HCT116 (cell line): ENCODE results near the gene MEIS2. TPM values are rescaled to one million over a fixed set of nuclear protein-coding genes. Genes with fewer than 3 reads are reported as not detected.

Experiments
- ATAC-seq: fragments of 200-7000 bp; cut with Tn5 transposase; 2 replicates; pipeline ENCODE4 v1.9.1; 2020; ENCODE audit warnings: mild to moderate bottlenecking, moderate library complexity
- BruUV-seq: library from RNA; stranded (reverse); fragments of 400-500 nt; replicated peaks from 2 replicates; lab custom pipeline; 2021; lab: Mats Ljungman, UMichigan
- CTCF ChIA-PET: fragments of 300-600 bp; sonication (Branson Sonifier 250); formaldehyde crosslinking; loops from one replicate; lab custom pipeline; 2021; ENCODE audit warnings: antibody characterized with exemption; lab: Charles Lee
- POLR2A ChIA-PET: fragments of 300-600, 350-600 bp; sonication (Branson Sonifier 250); formaldehyde crosslinking; loops from one replicate; lab custom pipeline; 2021; ENCODE audit warnings: antibody characterized with exemption; lab: Charles Lee
- RAD21 ChIA-PET, 2 experiments: fragments of 300-600 bp; sonication (Branson Sonifier 250); formaldehyde crosslinking; loops; one replicate each; lab custom pipeline; 2023; ENCODE audit warnings: low total read pairs in 2 of 2; ENCODE audit not compliant: uncharacterized antibody in 2 of 2, unreplicated experiment in 2 of 2, low non-redundant PET in 1 of 2; lab: Charles Lee
- DNase-seq: peaks from one replicate; pipeline ENCODE4 v3.0.0-alpha.2; 2010; ENCODE audit warnings: low read depth, low spot score
- H2AFZ ChIP-seq: fragments of 200-600 bp; shearing (Covaris generic), sonication (generic); 2 replicates; pipeline ENCODE4 v1.6.1; 2017; ENCODE audit warnings: low read depth, mixed run types, mixed read lengths, antibody characterized with exemption, low read length; ENCODE audit not compliant: poor library complexity, severe bottlenecking
- H3K27ac ChIP-seq: 2 replicates; pipeline ENCODE4 v1.5.1; 2012; ENCODE audit warnings: low read depth, low read length
- H3K27me3 ChIP-seq: fragments of 200-600 bp; sonication (generic); 2 replicates; pipeline ENCODE4 v1.6.1; 2016; ENCODE audit warnings: mixed run types, low read length, mixed read lengths; ENCODE audit not compliant: insufficient read depth
- H3K36me3 ChIP-seq, 2 experiments: fragments of 200-500 bp in 1 of 2; fragments of 200-600 bp in 1 of 2; sonication (Bioruptor generic) in 1 of 2; sonication (generic) in 1 of 2; 2 replicates each; pipeline versions ENCODE4 v1.5.1 to v1.6.1; 2014 to 2016; ENCODE audit warnings: low read length in 2 of 2, inconsistent platforms in 1 of 2, mixed read lengths in 1 of 2, mixed run types in 1 of 2; ENCODE audit not compliant: insufficient read depth in 2 of 2, control insufficient read depth in 1 of 2
- H3K4me1 ChIP-seq, 2 experiments: fragments of 200-600 bp in 1 of 2; sonication (generic) in 1 of 2; 2 replicates each; pipeline versions ENCODE4 v1.5.1 to v1.6.1; 2012 to 2017; ENCODE audit warnings: low read length in 2 of 2, inconsistent platforms in 1 of 2, mild to moderate bottlenecking in 1 of 2, mixed read lengths in 1 of 2, mixed run types in 1 of 2, moderate library complexity in 1 of 2; ENCODE audit not compliant: insufficient read depth in 2 of 2, control insufficient read depth in 1 of 2
- H3K4me2 ChIP-seq: fragments of 200-600 bp; sonication (generic); 2 replicates; pipeline ENCODE4 v1.6.1; 2017; ENCODE audit warnings: mixed run types, low read length, mixed read lengths
- H3K4me3 ChIP-seq, 2 experiments: fragments of 200-600 bp in 1 of 2; sonication (generic) in 1 of 2; replicated peaks in 1 of 2; 2 replicates each; pipeline ENCODE4 v1.5.1; 2011 to 2016; ENCODE audit warnings: low read length in 2 of 2, control low read depth in 1 of 2, low read depth in 1 of 2, mild to moderate bottlenecking in 1 of 2, mixed read lengths in 1 of 2, mixed run types in 1 of 2
- H3K79me2 ChIP-seq: fragments of 200-600 bp; sonication (generic); 2 replicates; pipeline ENCODE4 v1.6.1; 2017; ENCODE audit warnings: mild to moderate bottlenecking, mixed run types, low read length, moderate library complexity, mixed read lengths; ENCODE audit not compliant: insufficient read depth
- H3K9ac ChIP-seq: fragments of 200-600 bp; sonication (generic); 2 replicates; pipeline ENCODE4 v1.6.1; 2016; ENCODE audit warnings: low read length, mixed read lengths
- H3K9me2 ChIP-seq: fragments of 200-600 bp; sonication (generic), shearing (Covaris generic); 2 replicates; pipeline ENCODE4 v1.6.1; 2017; ENCODE audit warnings: mixed run types, mild to moderate bottlenecking, moderate library complexity; ENCODE audit not compliant: insufficient read depth
- H3K9me3 ChIP-seq, 2 experiments: fragments of 200-500 bp in 1 of 2; fragments of 200-600 bp in 1 of 2; sonication (Bioruptor generic) in 1 of 2; sonication (generic) in 1 of 2; 2 replicates each; pipeline ENCODE4 v1.6.1; 2014 to 2017; ENCODE audit warnings: low read length in 2 of 2, mixed read lengths in 2 of 2, inconsistent platforms in 1 of 2, low read depth in 1 of 2, mild to moderate bottlenecking in 1 of 2, mixed run types in 1 of 2, moderate library complexity in 1 of 2; ENCODE audit not compliant: control insufficient read depth in 1 of 2, insufficient read depth in 1 of 2
- H4K20me1 ChIP-seq: fragments of 200-600 bp; sonication (generic), shearing (Covaris generic); 2 replicates; pipeline ENCODE4 v1.6.1; 2017; ENCODE audit warnings: mixed run types, mild to moderate bottlenecking, moderate library complexity; ENCODE audit not compliant: insufficient read depth
- CEBPB ChIP-seq: IDR thresholded peaks from 2 replicates; pipeline ENCODE4 v1.6.1; 2012; ENCODE audit warnings: low read depth
- EGR1 ChIP-seq: IDR thresholded peaks from 2 replicates; pipeline ENCODE4 v1.6.1; 2012; ENCODE audit warnings: low read depth
- ELF1 ChIP-seq: IDR thresholded peaks from 2 replicates; pipeline ENCODE4 v1.6.1; 2012; ENCODE audit warnings: low read depth, borderline replicate concordance
- EZH2 ChIP-seq: fragments of 200-600 bp; sonication (generic); IDR thresholded peaks from 2 replicates; pipeline ENCODE4 v1.6.1; 2017; ENCODE audit warnings: antibody characterized with exemption, mixed run types
- EZH2phosphoT487 ChIP-seq: fragments of 200-600 bp; IDR thresholded peaks from 2 replicates; pipeline ENCODE4 v1.6.1; 2018; ENCODE audit warnings: antibody characterized with exemption, borderline replicate concordance
- FOSL1 ChIP-seq: IDR thresholded peaks from 2 replicates; pipeline ENCODE4 v1.6.1; 2012; ENCODE audit warnings: low read depth
- POLR2A ChIP-seq: IDR thresholded peaks from 2 replicates; pipeline ENCODE4 v1.7.0; 2011; ENCODE audit warnings: borderline replicate concordance; ENCODE audit not compliant: insufficient read depth, insufficient read length; ENCODE audit errors: extremely low read depth
- POLR2AphosphoS5 ChIP-seq: IDR thresholded peaks from 2 replicates; pipeline ENCODE4 v1.6.1; 2011; ENCODE audit warnings: mild to moderate bottlenecking, low read depth, low read length, moderate library complexity
- RAD21 ChIP-seq: IDR thresholded peaks from 2 replicates; pipeline ENCODE4 v1.6.1; 2012; ENCODE audit warnings: low read depth, mild to moderate bottlenecking
- REST ChIP-seq: IDR thresholded peaks from 2 replicates; pipeline ENCODE4 v1.6.1; 2012; ENCODE audit warnings: low read depth
- SIN3A ChIP-seq: IDR thresholded peaks from 2 replicates; pipeline ENCODE4 v1.6.1; 2012; ENCODE audit warnings: low read depth
- SP1 ChIP-seq: IDR thresholded peaks from 2 replicates; pipeline ENCODE4 v1.6.1; 2012; ENCODE audit warnings: low read depth
- intact Hi-C: fragments of 100-400 bp; cut with micrococcal nuclease; formaldehyde crosslinking; loops from 2 replicates; pipeline ENCODE4 v1.10.0; 2022
- total RNA-seq: library from RNA; stranded (reverse); gene quantifications from one replicate; pipeline ENCODE4 v1.2.1, GENCODE V29; 2021; ENCODE audit not compliant: unreplicated experiment
- TF ChIP-seq, protein P1 (sequence below): IDR thresholded peaks from 2 replicates; pipeline ENCODE4 v1.6.1; 2012
- TF ChIP-seq, protein P2 (sequence below): IDR thresholded peaks from 2 replicates; pipeline ENCODE4 v1.6.1; 2011; ENCODE audit warnings: mild to moderate bottlenecking, low read length, moderate library complexity; ENCODE audit not compliant: insufficient replicate concordance; ENCODE audit errors: extremely low read depth

Gene MEIS2
- total RNA-seq, 1 experiment from 2014 or later = 11.5 TPM

DNA sequence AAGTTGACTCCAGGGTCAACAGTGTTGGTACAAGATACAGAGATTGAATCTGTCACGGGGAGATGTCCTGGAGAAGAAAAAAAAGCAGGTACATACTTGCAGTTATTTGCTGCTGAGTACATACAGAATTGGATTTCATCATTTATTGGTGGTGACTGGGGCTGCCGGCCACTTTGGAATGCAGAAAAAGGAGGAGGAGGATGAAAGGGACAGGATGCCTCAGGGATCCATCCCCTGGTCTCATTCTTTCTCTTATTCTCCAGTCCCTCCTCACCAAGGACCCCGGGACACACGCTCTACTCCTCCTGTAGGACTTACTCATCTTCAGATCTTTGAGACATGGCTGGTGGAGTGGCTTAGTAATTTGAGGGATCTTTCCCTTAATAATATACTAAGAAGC is 30.0 kb upstream of the MEIS2 start:
- no peak overlapping the region for H2AFZ ChIP-seq
- DNase-seq (no peak), ATAC-seq (no peak)
- no peak overlapping the region for H3K9ac ChIP-seq
- no peak overlapping the region for H3K4me2 ChIP-seq
- intact Hi-C loops = loop anchor here (10.0 kb wide), 1 partner anchor 1376 kb away; no protein-coding TSS in a partner anchor
- TF ChIP-seq EZH2 = no peak
- TF ChIP-seq SIN3A = no peak
- TF ChIP-seq REST = no peak
- H4K20me1 ChIP-seq = no peaks in the 10 kb centered on the region
- H3K4me1 ChIP-seq = no peaks in the 10 kb centered on the region
- H3K9me2 ChIP-seq = no peaks in the 10 kb centered on the region
- ChIA-PET RAD21 (no interaction called here), CTCF (no interaction called here), POLR2A (no interaction called here)
- BruUV-seq = no TSS peak
- H3K36me3 ChIP-seq = no peaks in the 10 kb centered on the region
- no peak overlapping the region for H3K4me3 ChIP-seq
- H3K27ac ChIP-seq = no peak overlapping the region
- no peaks in the 10 kb centered on the region for H3K27me3 ChIP-seq
- H3K9me3 ChIP-seq = no peaks in the 10 kb centered on the region
- no peaks in the 10 kb centered on the region for H3K79me2 ChIP-seq

- ATAC-seq = no peak
- POLR2A ChIA-PET = no interaction called here
- TF ChIP-seq RAD21 = no peak
- TF ChIP-seq EZH2 = no peak
- TF ChIP-seq, protein P1, sequence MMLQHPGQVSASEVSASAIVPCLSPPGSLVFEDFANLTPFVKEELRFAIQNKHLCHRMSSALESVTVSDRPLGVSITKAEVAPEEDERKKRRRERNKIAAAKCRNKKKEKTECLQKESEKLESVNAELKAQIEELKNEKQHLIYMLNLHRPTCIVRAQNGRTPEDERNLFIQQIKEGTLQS = no peak
- no peak for TF ChIP-seq POLR2AphosphoS5
- no peak for TF ChIP-seq SP1
- no peak for TF ChIP-seq POLR2A
- TF ChIP-seq EZH2phosphoT487 = no peak
- TF ChIP-seq, protein P2, sequence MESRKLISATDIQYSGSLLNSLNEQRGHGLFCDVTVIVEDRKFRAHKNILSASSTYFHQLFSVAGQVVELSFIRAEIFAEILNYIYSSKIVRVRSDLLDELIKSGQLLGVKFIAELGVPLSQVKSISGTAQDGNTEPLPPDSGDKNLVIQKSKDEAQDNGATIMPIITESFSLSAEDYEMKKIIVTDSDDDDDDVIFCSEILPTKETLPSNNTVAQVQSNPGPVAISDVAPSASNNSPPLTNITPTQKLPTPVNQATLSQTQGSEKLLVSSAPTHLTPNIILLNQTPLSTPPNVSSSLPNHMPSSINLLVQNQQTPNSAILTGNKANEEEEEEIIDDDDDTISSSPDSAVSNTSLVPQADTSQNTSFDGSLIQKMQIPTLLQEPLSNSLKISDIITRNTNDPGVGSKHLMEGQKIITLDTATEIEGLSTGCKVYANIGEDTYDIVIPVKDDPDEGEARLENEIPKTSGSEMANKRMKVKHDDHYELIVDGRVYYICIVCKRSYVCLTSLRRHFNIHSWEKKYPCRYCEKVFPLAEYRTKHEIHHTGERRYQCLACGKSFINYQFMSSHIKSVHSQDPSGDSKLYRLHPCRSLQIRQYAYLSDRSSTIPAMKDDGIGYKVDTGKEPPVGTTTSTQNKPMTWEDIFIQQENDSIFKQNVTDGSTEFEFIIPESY = no peak
- TF ChIP-seq FOSL1 = no peak
- TF ChIP-seq EGR1 = no peak
- TF ChIP-seq CEBPB = no peak
- no peak for TF ChIP-seq ELF1
These were observed 24.8 kb upstream of the MEIS2 start for GRCh38 chr15:37125143-37125542.

More at GRCh38 chr15:37125143-37125542, 24.8 kb upstream of the MEIS2 start:
- Histone ChIP-seq H4K20me1 (no peaks in the 10 kb centered on the region), H3K9me2 (no peaks in the 10 kb centered on the region), H2AFZ (no peak overlapping the region), H3K4me2 (no peak overlapping the region), H3K9me3 (no peaks in the 10 kb centered on the region), H3K9ac (no peak overlapping the region), H3K79me2 (no peaks in the 10 kb centered on the region), H3K4me3 (no peak overlapping the region), H3K27ac (no peak overlapping the region), H3K27me3 (no peaks in the 10 kb centered on the region), H3K36me3 (no peaks in the 10 kb centered on the region), H3K4me1 (no peaks in the 10 kb centered on the region)
- no TSS peak for BruUV-seq
- ChIA-PET RAD21 (no interaction called here), CTCF (interaction anchor here (1.2 kb wide), 1 partner anchor 10 kb away, joined by 3 read pairs; no protein-coding TSS in a partner anchor)
- intact Hi-C loops = loop anchor here (10.0 kb wide), 1 partner anchor 1840 kb away; no protein-coding TSS in a partner anchor
- no peak for DNase-seq
